Mesenteric fat pad (tissue), 1 donor: ENCODE measurements around the gene CNTROB. TPM values are rescaled to one million over a fixed set of nuclear protein-coding genes. Genes with fewer than 3 reads are reported as not detected.
A peak's percentile ranks its signal among the peaks of the same experiment; 100 is the strongest.

ENCODE experiments used
- DNase-seq: peaks from one replicate; pipeline ENCODE4 v3.0.0-alpha.2; 2020; ENCODE audit warnings: low spot score
- total RNA-seq: library from RNA; stranded (reverse); fragmentation: NEBNext Ultra II Directional; extraction: Animal tissue kit (Norgen Biotek cat#: 25700); gene quantifications from one replicate; pipeline ENCODE4 v1.2.1, GENCODE V29; 2021
- donor health status: DM: yes; HTN: yes; CAD: no.

Gene CNTROB
- total RNA-seq, 1 donor from 2014 or later = 17.5 TPM

DNA sequence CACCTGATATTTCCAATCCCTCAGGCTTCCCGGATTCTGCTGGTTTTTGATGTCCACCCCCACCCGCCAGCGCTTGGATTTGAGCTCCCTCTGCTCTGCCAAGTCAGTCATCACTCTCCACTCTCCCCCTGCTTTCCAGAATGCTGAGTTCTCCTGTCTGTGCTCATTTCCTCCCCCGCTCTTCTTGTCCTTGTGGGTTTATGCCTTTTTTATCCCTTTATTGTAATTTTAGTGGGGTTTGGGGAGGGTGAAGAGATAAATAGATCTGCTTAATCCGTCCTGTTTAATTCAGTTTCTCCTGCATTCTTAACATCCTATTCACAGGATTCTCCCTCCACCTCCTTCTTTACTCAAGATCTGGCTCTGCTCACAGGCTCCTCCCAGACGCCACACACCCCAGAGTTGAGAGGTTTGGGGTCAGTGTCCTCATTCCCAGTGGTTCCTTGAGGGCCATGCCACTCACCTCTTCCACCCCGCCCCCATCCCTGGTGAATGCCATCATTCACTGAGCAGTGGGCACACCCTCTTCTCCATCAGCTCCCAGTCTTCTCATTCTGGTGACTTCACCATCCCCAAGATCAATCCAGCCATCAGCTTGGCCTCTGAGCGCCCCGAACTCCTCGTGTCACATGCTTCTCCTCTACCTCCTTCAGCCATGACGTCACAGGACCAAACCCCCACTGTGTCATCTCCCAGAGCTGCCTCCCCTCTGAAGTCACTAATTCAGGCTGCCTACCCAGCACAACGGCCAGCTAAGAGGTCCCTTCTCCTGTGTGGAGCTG lies 55.3 kb downstream of the CNTROB start:
- no peak for DNase-seq

DNA sequence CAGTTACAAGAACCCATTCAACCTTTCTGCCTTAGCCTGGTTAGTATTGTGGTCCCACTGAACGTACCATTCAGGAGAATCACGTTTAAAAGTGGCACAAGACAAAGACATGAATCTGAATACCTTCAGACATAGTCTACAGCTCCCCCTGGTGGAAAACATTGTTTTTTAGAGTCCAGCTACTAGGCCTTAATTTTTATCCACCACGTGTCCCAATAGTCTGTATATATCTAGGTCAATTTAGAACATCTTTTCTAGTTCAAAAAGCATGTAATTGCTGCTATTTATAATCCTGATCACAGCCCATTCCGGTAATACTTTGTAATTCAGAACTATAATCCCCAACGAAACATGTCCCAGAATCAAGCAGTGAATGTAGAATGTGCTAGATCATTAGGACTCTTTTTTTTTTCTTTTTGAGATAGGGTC lies 56.8 kb downstream of the CNTROB start:
- DNase-seq = no peak

GRCh38 chr17:7989781-7990655 lies 58.0 kb downstream of the CNTROB start:
- DNase-seq = peak; percentile 94

DNA sequence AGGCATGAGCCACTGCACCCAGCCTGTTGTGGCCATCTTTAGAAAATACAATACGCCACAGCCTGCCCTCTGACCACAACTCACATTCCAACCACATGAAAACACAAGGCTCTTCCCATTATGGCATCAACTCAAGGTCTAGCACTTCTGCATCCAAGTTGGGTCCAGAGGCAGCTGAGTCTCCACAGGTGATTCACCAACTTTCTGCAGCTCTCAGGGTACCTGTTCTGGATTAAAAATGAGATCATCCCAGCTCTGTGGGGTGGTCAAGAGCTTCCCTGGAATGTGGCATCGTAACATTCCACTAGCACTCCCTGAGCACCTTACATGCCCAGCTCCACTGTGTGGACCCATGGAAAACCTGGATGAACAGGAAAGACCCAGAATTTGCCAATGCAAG lies 60.5 kb downstream of the CNTROB start:
- DNase-seq = no peak

GRCh38 chr17:7992924-7993323 lies 60.9 kb downstream of the CNTROB start:
- DNase-seq = peak; percentile 41

DNA sequence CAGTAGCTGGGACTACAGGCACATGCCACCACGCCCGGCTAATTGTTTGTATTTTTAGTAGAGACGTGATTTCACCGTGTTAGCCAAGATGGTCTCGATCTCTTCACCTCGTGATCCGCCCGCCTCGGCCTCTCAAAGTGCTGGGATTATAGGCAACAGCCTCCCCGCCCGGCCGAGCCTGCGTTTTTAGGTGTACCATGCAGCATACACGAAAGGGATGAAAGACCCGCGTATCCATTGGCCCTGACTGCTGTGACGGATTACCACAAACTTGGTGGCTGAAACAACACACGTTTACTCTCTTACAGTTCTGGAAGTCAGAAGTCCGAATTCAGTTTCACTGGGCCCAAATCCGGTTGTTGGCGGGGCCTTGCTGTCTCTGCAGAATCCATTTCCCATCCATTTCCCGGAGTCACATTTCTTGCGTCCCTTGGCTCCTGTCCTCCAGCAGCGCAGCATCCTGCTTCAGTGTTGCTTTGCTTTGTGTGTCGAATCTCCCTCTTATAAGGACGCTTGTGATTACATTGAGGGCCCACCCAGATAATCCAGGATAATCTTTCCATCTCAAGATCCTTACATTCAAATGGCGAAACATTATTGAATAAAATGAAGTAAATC lies 62.1 kb downstream of the CNTROB start:
- DNase-seq = peak; percentile 53

DNA sequence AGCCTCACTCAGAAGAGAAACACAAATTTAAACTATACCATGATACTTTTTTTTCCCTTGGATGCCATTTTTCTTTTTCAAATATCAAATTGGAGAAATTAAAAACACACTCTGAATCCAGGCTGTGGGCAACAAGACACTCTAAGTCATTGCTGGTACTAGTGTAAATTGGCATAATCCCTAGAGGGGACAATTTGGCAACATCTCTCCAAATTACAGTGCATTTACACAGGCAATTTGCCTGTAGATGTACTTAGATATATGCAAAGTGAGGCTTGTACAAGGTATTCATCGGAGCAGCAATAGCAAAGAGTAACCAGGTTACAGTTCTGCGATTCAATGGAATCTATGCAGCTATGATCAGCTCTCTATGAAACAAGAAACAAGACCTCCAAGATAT lies 63.7 kb downstream of the CNTROB start:
- DNase-seq = no peak

DNA sequence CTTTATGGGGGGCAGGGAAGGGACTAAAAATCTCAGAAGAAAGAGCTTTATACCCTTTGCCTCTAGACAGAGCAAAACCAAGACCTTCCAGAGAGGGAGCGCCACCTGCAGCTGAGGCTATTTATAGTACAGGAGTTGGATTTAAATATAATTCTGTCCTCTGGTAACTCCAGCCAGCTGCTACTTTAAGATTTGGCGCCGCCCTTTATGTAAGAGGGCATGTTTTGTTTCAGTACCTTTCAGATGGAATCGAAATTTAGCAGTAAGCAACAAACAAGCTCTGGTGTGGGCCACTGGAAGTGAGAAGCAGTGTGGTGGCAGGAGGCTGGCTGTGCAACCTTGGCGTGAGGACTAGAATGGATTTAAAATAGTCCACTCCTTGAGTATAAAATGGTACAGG lies 65.2 kb downstream of the CNTROB start:
- peak; percentile 60 for DNase-seq

Other genes starting within 250 kb of the CNTROB start
- gene TP53, start 244.7 kb upstream of the CNTROB start, total RNA-seq = 42.3 TPM
- gene WRAP53, start 243.7 kb upstream of the CNTROB start, total RNA-seq = 4.9 TPM
- gene EFNB3, start 227.0 kb upstream of the CNTROB start, total RNA-seq = 0.58 TPM
- 0.26 TPM for gene DNAH2, start 214.5 kb upstream of the CNTROB start, total RNA-seq
- gene KDM6B, start 98.0 kb upstream of the CNTROB start, total RNA-seq = 92.5 TPM
- gene TMEM88, start 77.1 kb upstream of the CNTROB start, total RNA-seq = 34.2 TPM
- gene NAA38, start 74.6 kb upstream of the CNTROB start, total RNA-seq = 68.3 TPM
- 16.7 TPM for gene CYB5D1, start 74.2 kb upstream of the CNTROB start, total RNA-seq
- gene CHD3, start 43.4 kb upstream of the CNTROB start, total RNA-seq = 40.9 TPM
- 0.80 TPM for gene RNF227, start 15.9 kb upstream of the CNTROB start, total RNA-seq
- gene KCNAB3, start 2.4 kb upstream of the CNTROB start, total RNA-seq = 1.3 TPM
- gene TRAPPC1, start 260 bp upstream of the CNTROB start, total RNA-seq = 97.5 TPM
- not detected for gene GUCY2D, start 70.4 kb downstream of the CNTROB start, total RNA-seq
- 2.9 TPM for gene ALOX15B, start 106.9 kb downstream of the CNTROB start, total RNA-seq
- gene ALOX12B, start 155.5 kb downstream of the CNTROB start, total RNA-seq = not detected
- gene ALOXE3, start 186.3 kb downstream of the CNTROB start, total RNA-seq = not detected
- not detected for gene HES7, start 191.9 kb downstream of the CNTROB start, total RNA-seq
- gene PER1, start 220.2 kb downstream of the CNTROB start, total RNA-seq = 316 TPM
- 52.4 TPM for gene VAMP2, start 230.7 kb downstream of the CNTROB start, total RNA-seq
- gene TMEM107, start 244.2 kb downstream of the CNTROB start, total RNA-seq = 16.3 TPM